ENCODE results near the gene ADM2. TPM values are rescaled to one million over a fixed set of nuclear protein-coding genes. Genes with fewer than 3 reads are reported as not detected.

Gene ADM2
- total and polyA plus RNA-seq, 2 of the 13 experiments (the other 11 are each of a cell fraction or from before 2014, with no cell fraction given): 1.2 to 3.0 TPM

DNA sequence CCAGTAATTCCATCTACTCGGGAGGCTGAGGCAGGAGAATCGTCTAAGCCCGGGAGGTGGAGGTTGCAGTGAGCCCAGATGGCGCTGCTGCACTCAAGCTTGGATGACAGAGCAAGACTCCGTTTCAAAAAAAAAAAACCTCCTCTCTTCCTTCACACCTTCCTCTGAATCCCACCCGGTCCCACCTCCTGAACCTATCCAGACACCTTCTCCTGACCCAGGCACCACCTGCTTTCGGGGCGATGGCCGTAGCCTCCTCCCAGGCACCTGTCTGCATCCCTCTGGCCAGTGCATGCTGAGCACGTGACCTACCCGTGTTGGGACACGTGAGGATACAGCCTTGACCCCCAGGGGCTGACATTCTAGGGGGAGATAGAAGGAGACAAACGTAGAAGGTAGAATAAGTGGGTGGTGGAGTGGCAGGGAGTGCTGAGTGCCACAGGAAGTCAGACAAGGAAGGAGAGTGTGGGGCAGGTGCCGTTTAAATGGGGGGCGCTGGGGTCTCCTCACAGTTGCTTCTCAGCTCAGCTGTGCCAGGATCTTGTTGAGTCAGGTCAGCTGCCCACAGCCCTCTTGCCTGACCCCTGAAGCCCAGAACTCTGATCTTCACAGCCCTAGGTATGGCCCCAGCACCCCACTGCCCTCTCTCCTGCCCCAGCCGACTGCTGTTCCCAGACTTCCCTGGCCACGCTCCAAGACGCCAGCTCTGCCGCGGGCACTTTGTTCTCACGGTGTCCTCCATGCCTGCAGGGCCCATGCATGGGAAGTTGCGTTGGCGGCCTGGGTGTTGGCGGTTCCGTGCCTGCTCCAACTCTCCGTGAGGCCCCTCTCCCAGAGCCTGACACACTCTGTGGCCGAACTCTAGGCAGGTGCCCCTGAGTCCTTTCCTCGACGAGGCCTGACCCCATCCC, 4.1 kb downstream of the ADM2 start (continued):
- TF ChIP-seq ZHX1 (CRISPR knock-in tag; IDR thresholded peaks at IDR 0.05; ENCODE audit: low read depth) (0 out of 2 replicates have a peak, but pooled peaks have one; percentile 17), HINFP (CRISPR knock-in tag; IDR thresholded peaks at IDR 0.05; ENCODE audit: low read depth) (0 out of 2 replicates have a peak, but pooled peaks have one; percentile 24), ELK4 (CRISPR knock-in tag; IDR thresholded peaks at IDR 0.05; ENCODE audit: borderline replicate concordance) (no peak), TBP (CRISPR knock-in tag; IDR thresholded peaks at IDR 0.05) (no peak), MEIS2 (CRISPR knock-in tag; IDR thresholded peaks at IDR 0.05) (peak; percentile 48; the same call in 1 of the 2 replicates), REXO4 (CRISPR knock-in tag; IDR thresholded peaks at IDR 0.05; ENCODE audit: borderline replicate concordance) (0 out of 2 replicates have a peak, but pooled peaks have one; percentile 49), ZNF232 (CRISPR knock-in tag; IDR thresholded peaks at IDR 0.05; ENCODE audit: borderline replicate concordance) (no peak), ZNF24 (IDR thresholded peaks at IDR 0.05) (no peak), ZNF883 (CRISPR knock-in tag; IDR thresholded peaks at IDR 0.05; ENCODE audit: not compliant biosample characterization) (no peak), SMYD3 (CRISPR knock-in tag; IDR thresholded peaks at IDR 0.05) (peak; percentile 88), NCOA2 (CRISPR knock-in tag; IDR thresholded peaks at IDR 0.05) (peak; percentile 63), ZNF557 (CRISPR knock-in tag; IDR thresholded peaks at IDR 0.05) (no peak), ZNF652 (CRISPR knock-in tag; IDR thresholded peaks at IDR 0.05; ENCODE audit: borderline replicate concordance, low read depth) (no peak), HHEX (CRISPR knock-in tag; IDR thresholded peaks at IDR 0.05) (no peak)
- TF ChIP-seq, protein P1, sequence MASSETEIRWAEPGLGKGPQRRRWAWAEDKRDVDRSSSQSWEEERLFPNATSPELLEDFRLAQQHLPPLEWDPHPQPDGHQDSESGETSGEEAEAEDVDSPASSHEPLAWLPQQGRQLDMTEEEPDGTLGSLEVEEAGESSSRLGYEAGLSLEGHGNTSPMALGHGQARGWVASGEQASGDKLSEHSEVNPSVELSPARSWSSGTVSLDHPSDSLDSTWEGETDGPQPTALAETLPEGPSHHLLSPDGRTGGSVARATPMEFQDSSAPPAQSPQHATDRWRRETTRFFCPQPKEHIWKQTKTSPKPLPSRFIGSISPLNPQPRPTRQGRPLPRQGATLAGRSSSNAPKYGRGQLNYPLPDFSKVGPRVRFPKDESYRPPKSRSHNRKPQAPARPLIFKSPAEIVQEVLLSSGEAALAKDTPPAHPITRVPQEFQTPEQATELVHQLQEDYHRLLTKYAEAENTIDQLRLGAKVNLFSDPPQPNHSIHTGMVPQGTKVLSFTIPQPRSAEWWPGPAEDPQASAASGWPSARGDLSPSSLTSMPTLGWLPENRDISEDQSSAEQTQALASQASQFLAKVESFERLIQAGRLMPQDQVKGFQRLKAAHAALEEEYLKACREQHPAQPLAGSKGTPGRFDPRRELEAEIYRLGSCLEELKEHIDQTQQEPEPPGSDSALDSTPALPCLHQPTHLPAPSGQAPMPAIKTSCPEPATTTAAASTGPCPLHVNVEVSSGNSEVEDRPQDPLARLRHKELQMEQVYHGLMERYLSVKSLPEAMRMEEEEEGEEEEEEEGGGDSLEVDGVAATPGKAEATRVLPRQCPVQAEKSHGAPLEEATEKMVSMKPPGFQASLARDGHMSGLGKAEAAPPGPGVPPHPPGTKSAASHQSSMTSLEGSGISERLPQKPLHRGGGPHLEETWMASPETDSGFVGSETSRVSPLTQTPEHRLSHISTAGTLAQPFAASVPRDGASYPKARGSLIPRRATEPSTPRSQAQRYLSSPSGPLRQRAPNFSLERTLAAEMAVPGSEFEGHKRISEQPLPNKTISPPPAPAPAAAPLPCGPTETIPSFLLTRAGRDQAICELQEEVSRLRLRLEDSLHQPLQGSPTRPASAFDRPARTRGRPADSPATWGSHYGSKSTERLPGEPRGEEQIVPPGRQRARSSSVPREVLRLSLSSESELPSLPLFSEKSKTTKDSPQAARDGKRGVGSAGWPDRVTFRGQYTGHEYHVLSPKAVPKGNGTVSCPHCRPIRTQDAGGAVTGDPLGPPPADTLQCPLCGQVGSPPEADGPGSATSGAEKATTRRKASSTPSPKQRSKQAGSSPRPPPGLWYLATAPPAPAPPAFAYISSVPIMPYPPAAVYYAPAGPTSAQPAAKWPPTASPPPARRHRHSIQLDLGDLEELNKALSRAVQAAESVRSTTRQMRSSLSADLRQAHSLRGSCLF (CRISPR knock-in tag; IDR thresholded peaks at IDR 0.05; ENCODE audit: borderline replicate concordance): no peak
- TF ChIP-seq, protein P2, sequence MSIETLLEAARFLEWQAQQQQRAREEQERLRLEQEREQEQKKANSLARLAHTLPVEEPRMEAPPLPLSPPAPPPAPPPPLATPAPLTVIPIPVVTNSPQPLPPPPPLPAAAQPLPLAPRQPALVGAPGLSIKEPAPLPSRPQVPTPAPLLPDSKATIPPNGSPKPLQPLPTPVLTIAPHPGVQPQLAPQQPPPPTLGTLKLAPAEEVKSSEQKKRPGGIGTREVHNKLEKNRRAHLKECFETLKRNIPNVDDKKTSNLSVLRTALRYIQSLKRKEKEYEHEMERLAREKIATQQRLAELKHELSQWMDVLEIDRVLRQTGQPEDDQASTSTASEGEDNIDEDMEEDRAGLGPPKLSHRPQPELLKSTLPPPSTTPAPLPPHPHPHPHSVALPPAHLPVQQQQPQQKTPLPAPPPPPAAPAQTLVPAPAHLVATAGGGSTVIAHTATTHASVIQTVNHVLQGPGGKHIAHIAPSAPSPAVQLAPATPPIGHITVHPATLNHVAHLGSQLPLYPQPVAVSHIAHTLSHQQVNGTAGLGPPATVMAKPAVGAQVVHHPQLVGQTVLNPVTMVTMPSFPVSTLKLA (IDR thresholded peaks at IDR 0.05): peak; percentile 89

All from HepG2 (cell line).